Kasumi-1 (cell line): ENCODE data around the gene LTBP1.
"Not testable (repeated sequence)": the region's sequence is repeated elsewhere in the genome, so short reads cannot be mapped to it uniquely, and the experiment has no call there.

Experiments used
- DNase-seq, 2 experiments: peaks; one replicate each; lab custom pipeline; 2025; lab: John Stamatoyannopoulos, UW

Gene LTBP1

DNA sequence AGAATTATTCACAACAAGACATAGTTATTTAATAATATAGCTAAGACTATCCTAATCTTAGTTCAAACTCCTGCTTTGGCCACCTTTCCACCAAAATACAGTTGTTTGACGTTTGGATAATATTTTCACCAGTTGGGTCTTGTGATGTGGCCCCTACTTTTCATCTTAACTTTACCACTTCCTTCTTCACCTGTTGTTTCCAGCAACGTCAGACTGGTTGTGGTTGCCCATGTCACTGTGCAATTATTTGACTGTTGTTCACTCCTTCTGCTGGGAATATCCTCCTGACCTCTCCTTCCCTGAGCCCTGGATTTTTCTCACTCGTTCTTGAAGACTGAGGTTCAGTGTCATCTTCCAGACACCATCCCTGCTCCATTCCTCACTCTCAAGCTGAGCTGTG lies 397.5 kb downstream of the LTBP1 start:
- DNase-seq, result no peak

DNA sequence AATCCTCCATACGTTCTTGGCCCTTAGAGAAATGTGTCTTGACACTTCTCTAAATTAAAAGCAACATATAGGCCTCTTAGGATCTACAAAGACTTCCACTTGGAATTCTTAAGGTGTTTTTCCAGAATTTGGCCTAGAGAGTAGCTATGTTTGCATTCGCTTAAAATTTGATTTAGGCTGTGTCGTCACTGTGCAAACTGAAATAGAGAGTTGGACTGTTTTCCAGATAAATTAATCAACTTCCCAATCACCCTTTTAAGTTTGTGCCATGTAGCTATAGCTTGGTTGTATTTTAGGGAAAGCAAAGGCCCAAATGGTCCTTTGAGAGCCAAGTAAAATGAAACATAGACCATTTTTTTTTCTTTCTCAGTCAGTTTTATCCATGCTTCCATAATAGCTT lies 401.1 kb downstream of the LTBP1 start:
- DNase-seq, result no peak

DNA sequence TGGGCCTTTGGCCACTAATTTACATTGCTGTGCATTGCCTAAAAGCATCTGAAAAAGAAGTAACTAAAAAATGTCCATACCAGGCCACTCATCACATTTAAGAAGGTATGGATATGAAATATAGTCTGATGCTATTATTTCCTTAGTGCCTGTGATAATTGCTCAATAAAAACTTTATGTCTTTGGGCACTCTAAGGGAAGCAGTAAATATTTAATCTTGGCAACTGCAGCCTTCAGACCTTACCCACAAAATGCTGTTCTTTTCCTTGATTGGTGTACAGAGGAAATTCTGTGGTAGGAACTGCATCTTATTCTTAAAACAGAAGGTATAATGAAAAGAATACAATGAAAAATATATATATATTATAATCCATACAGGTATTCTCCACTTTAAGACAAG lies 403.9 kb downstream of the LTBP1 start:
- no peak for DNase-seq

GRCh38 chr2:33351781-33352180 lies 405.0 kb downstream of the LTBP1 start:
- DNase-seq, result no peak

GRCh38 chr2:33354981-33355380 lies 408.2 kb downstream of the LTBP1 start:
- no peak for DNase-seq

- no peak for DNase-seq
These were observed 412.1 kb downstream of the LTBP1 start for GRCh38 chr2:33358878-33359277.

- DNase-seq, result peak; percentile 14 to 20
These were observed 416.9 kb downstream of the LTBP1 start for GRCh38 chr2:33363325-33364298.

DNA sequence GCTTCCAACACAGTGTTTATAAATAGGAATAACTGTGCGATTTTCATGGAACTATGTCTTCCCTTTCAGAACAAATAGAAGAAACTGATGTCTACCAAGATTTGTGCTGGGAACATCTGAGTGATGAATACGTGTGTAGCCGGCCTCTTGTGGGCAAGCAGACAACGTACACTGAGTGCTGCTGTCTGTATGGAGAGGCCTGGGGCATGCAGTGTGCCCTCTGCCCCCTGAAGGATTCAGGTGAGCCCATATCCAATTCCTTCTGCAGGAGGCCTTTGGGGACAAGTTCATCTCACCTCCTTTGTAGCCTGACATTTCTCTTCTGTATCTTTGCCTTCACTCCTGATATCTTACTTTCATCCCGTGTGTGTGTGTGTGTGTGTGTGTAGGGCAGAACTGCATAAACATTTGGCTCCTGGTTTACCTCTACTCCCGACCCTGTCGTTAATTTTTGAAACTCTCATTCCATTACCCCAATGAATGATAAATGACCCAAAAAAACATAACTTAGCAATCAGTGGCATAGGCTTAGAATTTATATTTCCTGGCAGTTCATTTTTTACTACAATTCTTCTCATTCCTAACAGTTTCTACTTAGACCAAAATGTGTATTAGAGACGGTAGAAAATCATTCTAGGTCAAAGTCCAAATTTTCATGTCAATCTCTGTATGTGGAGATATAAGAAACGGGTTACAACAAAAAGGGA lies 418.7 kb downstream of the LTBP1 start:
- no peak for DNase-seq

DNA sequence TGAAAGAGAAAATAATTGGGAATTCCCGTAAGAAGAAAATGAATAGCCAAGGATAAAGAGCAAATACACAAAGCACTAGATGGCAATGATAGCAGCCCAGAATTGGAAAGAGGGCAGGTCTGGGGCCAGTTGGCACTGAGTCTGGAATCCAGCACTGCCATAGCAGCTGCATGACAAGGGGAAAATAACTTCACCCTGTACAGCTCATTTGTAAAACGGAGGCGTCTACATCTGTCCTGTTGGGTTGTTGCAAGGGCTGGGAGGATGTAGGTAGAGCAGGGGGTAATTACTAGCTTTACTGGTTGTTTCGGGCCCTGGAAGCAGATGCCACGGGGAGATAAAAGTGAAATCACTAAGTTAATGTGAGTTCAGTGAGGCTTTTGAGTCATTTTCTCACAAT lies 419.7 kb downstream of the LTBP1 start:
- no peak for DNase-seq

DNA sequence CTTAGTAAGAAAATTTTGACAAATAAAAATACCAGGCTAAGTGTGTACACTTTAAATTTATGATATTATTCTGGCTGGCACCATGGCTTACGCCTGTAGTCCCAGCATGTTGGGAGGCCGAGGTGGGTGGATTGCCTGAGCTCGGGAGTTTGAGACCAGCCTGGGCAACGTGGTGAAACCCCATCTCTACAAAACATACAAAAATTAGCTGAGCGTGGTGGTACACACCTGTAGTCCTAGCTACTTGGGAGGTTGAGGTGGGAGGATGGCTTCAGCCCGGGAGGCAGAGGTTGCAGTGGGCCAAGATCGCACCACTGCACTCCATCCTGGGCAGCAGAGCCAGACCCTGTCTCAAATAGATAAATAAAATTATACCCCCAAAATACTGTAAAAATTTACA lies 421.8 kb downstream of the LTBP1 start:
- not testable (repeated sequence) for DNase-seq

- no peak for DNase-seq
These were observed 422.4 kb downstream of the LTBP1 start for GRCh38 chr2:33369191-33369590.

- DNase-seq, result peak; percentile 5 to 27
These were observed 424.0 kb downstream of the LTBP1 start for GRCh38 chr2:33370636-33371265.

DNA sequence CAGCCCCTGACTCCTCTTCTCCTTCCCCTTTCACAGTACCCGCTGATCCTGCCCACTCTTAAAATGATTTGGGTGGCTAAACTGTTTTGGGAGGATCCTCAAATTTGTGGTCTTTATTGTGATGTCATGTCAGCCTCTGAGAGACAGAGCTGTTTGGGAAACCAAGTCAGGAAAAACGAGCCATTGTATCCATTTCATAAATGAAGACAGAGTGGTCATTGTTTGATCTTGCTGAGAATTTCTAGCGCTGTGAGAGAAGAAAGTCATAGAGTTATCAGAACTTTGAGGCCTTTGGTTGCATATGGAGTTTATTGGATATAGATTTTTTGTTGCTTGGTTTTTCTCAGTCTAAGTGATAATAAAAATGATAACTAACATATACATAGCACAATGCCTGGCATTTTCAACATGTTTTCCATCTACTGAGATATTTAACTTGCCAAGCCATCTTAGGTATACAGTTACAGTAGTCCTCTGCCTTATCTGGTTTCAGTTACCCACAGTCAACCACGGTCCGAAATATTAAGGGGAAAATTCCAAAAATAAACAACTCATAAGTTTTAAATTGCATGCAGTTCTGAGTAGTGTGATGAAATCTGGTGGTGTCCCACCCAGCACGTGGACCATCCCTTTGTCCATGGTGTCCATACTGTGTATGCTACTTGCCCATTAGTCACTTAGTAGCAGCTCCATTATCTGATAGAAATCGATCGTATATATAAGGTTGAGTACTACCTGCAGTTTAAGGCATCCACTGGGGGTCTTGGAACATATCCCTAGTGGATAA lies 424.7 kb downstream of the LTBP1 start:
- no peak for DNase-seq

GRCh38 chr2:33372940-33373553 lies 426.3 kb downstream of the LTBP1 start:
- peak; percentile 27 to 45 for DNase-seq

DNA sequence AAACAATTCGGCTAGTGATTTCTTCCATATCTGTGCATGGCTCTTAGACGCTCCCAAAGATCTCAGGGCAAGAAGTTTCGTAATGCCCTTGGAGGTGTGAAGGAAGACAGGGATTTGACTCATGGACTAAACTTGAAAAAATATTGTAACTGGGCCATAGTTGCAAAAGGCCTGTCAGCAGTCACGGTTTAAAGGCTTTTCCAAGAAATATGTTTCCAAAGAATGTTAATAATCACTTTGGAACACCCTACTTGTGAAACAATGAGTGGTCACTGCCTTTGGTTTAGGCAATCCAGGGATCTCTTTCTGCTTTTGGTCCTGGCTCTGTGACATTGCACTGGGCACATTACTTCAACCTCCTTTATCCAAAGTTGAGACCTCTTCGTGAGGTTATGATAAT lies 427.2 kb downstream of the LTBP1 start:
- no peak for DNase-seq

- DNase-seq, result no peak
These were observed 428.3 kb downstream of the LTBP1 start for GRCh38 chr2:33375054-33375453.

GRCh38 chr2:33377048-33377447 lies 430.3 kb downstream of the LTBP1 start:
- DNase-seq, result no peak

GRCh38 chr2:33378556-33379210 lies 431.9 kb downstream of the LTBP1 start:
- DNase-seq, result no peak

- DNase-seq, result peak; percentile 2 to 4
These were observed 433.4 kb downstream of the LTBP1 start for GRCh38 chr2:33380001-33380609.

DNA sequence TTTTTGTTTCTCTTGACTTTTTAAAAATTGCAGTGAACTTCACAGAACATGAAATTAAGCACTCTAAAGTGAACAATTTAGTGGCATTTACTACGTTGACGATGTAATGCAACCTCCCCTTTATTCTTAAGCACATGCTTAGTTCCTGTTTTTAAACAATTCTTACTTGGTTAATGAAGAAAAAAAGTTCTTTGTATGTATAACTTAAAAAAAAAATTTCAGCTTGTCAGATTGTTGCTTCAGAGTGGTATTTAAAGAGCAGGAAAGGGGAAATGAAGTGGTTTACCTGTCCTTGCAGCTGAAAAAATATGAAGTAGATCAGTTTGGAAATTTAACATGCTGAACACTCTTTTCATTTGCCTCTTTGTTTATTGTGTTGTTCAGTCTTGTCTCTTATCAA lies 434.0 kb downstream of the LTBP1 start:
- peak; percentile 13 to 25 for DNase-seq
